GM21576 (cell line): Measurements from ENCODE around the gene COX20.
"Not testable (repeated sequence)": the region's sequence is repeated elsewhere in the genome, so short reads cannot be mapped to it uniquely, and the experiment has no call there.

Experiments
- ATAC-seq: cut with Tn5 transposase; IDR thresholded peaks from one replicate; pipeline ENCODE4 v1.9.1; 2021; ENCODE audit warnings: mild to moderate bottlenecking, moderate library complexity; ENCODE audit not compliant: unreplicated experiment

COX20 gene, protein sequence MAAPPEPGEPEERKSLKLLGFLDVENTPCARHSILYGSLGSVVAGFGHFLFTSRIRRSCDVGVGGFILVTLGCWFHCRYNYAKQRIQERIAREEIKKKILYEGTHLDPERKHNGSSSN

DNA sequence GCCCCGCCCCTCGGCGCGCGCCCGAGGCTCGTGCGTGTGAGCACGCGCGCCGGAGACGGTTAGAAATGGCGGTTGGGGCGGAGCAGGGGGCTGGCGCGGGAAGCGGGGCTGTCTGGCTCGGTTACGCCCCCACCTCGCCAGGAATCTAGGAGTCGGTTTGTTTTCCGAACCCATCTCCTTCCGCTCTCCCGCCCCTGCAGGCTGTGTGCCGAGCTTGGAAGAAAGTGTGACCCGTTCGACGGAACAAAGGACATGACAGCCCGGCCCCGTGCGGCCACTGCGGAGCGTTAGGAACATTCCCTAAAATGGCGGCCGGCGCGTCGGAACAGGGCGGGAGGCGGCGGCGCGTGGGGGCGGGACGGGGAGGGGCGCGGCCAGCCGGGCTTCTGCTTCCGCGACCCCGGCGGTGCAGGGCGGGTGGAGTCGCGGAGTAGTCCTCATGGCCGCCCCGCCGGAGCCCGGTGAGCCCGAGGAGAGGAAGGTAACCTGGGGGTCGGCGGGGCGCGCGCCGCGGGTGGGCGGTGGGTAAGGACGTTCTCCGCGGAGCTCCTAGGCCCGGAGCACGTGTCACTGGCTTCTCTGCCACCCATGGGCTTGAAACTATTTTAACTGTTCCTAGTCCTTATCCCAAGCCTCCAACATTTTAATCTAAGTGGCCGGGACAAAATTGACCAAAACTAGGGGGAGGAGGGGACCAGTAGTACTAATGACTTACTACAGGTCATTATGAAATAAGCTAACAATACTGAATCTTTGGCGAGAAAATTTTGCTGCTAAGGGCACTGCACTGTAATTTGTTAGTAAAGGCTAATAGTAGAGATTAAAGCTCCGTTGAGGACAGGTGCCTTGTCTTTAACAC, at the start of gene COX20:
COX20 (plus strand) TSS at position 383 of the 859 bp plus-strand sequence; CDS start at position 440, 57 bp downstream.
- peak; percentile 54 for ATAC-seq

DNA sequence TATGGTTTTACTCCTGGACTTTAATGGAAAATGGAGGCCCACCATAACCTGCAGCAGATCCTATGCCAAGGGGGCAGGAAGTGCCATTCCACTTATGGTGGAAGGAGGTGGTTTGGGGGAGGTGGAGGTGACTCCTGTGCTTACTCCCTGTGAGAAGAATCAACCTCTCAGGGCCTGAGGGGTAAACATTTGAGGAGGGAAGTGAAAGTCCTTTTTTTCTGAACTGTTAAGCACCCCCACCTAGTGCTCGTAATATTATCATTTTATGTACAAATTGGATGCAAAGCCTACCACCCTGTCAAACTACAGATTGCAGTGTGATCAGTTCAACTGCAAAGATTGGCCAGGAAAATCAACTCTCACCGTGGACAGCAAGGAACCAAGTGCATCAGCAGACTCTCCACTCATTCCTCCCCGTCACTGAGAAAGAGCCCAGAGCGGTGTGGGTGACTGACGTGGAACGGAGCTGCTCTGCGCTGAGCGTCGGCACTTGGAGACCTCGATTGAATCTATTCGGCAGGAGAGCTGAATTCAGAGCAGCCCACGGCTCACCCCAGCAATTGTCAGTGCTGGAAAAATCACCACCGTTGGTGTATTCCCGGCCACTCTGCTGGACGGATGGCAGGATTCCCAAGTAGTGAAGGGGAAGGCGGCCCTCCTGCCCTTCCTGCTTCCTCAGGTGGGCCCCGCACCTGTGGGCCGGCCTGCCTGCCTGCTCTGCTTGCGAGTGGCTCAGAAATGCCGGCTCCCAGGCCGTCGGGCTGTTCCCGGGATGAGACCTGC, 46.8 kb upstream of the COX20 start:
- ATAC-seq, result no peak

DNA sequence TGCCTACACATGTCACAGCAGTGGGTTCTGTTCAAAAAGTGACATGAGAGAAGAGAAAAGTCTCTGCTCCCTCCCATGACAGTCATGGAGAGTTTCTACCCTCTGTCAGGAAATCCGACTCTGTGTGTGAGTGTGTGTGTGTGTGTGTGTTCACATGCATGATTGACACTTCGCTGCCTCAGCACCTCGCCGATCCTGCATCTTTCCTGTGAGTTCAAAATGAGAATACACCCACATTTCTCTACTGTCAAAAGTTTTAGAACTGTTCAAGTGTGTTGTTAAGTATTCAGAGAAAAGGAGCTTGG, 46.2 kb upstream of the COX20 start:
- ATAC-seq, result no peak

DNA sequence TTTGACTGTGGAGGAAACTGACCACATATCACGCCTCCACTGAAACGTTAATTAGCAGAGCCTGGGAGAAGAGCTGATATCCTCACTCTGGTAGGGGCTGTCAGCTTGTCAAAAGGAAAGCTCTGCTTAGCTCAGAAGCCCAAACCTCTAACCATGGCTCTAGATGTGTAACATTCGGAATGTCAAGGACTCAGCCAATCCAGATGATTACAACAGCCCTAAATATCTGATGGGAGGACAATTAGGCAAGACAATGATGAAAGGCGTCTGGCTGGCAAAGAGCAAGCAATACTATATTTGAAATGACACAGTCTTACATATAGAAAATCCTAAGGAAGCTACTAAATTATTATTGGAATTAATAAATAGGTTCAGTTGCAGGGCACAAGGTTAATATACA, 45.7 kb upstream of the COX20 start:
- ATAC-seq, result no peak

DNA sequence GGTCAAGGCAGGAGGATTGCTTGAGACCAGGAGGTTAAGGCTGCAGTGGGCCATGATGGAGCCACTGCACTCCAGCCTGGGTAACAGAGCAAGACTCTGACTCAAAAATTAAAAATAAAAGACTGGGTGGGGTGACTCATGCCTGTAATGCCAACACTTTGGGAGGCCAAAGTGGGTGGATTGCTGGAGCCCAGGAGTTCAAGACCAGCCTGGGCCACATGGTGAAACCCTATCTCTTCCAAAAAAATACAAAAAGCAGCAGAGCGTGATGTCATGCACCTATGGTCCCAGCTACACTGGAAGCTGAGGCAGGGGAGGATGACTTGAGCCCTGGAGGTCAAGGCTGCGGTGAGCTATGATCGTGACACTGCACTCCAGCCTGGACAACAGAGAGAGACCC, 44.4 kb upstream of the COX20 start:
- no peak for ATAC-seq

DNA sequence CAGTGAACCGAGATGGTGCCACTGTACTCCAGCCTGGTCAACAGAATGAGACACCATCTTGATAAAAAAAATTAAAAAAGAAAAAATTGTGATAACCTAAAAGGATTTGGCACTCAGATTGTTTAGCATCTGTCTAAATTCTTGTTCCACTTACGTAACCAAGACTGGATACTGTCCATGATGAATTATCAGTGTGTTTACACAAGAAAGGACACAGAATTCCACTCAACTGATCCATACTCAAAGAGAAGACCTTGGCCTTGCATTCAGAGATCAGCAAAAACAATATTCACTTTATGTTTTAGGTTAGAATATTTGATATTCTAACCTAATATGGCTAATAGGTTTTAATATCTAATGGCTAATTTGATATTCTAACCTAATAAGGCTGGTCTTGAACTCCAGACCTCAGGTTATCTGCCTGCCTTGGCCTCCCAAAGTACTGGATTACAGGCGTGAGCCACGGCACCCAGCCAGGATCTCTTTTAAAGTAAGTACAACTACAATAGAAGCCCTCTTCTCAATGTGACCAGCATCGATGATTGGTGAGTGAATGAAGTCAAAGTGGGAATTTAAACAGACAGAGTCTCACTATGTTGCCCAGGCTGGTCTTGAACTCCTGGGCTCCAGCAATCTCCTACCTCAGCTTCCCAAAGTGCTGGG, 43.1 kb upstream of the COX20 start:
- no peak for ATAC-seq

DNA sequence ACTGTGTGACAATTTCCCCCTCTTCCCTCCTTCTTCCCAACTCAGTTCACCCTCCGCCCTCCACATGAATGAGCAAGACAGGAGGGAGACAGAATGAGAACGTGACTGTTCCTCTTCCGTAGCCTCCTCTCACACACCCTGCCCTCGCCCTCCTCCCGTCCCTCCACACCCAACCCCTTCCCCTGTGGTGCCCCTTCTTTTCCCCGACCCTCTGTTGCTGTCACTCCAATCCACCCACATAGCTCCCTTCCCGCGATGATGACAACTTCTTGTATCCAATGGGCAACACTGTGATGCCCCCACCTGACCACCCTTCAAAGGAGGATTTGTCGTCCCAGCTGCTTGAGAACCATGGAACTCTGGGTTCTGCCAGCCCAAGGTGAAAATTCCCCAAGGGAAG, 41.4 kb upstream of the COX20 start:
- no peak for ATAC-seq

DNA sequence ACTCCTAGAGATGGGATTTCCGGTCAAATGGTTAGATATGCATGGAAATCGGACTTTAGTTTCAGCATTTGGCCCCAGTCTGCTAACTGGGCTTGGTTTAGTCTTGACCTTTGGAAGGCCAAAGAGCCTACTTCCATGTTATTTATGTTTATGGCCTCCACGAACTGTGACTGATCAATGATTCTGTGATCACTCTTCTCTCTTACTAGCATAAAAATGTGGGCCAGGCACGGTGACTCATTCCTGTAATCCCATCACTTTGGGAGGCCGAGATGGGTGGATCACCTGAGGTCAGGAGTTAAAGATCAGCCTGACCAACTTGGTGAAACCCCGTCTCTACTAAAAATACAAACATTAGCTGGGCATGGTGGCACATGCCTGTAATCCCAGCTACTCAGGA, 40.9 kb upstream of the COX20 start:
- not testable (repeated sequence) for ATAC-seq

DNA sequence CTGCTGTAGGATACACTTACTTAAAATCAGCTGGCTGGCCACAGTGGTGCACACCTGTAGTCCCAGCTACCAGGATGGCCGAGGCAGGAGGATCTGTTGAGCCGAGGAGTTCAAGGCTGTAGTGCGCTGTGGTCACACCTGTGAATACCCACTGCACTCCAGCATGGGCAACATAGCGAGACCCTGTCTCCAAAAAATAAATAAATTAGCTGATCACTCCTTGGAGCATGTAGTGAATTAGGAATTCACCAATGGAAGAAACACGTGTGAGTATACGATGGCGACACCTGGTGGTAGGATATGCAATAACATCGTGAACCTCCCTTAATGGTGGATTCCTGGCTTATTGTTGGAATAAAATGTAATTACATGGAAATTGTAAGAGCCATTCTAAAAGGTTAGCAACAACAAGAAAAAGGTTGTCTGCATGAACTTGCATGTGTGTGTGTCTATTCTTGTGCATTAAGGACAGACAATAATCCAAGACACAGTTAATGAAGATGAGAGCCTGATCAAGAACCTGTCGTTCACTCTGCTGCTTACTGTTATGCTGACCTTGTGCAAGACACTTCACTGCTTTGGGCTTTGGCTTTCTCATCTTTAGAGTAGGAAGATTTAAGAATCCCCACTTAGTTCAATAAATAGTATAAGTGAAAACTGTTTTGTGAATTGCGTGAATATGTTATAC, 38.6 kb upstream of the COX20 start:
- ATAC-seq, result no peak

DNA sequence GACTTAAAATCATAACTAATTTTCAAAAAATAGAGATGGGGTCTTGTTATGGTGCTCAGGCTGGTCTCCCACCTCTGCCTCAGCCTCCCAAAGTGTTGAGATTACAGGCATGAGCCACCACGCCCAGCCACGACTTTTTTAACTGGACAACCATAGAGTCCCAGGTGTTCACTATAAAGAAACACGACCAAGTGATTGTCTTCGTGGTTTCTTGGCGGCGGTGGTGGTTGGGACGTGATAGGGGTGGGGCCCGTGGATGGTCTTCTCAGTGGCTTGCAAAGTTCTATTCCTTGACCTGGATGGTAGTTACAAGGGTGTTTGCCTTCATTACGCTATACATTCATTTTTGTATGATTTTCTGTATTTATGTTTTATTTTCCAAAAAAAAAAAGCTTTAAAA, 34.6 kb upstream of the COX20 start:
- no peak for ATAC-seq

DNA sequence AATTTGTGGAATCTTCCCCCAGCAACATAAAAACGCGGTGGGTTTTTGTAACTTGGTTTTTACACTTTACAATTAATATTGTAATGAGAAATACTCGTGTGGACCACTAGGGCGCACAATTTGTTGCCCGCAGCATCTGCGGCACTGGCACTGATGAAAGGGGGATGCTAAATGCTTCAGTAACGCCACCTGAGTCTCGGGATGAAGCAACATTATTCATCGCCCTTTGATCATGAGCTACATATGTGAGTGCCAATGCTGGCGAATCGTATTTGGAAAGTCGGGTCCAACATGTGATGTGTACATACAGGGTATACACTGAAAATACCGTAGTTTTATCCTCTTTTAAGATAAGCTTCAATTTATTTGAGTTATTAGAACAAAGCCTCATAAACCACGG, 34.2 kb upstream of the COX20 start:
- ATAC-seq, result peak; percentile 79

DNA sequence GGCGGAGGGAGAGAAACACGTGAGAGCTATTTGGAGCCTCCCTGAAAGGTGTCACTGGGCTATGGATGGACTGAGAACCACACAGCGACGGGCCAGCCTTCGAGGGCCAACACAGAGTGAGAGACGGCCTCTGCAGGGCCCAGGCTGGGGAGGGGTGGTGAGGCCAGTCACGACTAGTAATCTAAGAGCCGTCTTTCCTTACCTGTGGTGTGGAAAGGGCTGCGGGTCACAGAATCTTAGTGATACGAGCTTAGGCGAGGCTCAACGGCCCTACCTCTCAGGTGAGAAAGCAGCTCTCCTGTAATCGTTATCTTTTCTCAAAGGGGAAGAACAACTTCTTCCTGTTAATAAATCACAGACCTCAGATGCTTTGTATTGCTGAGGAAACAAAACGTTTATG, 33.4 kb upstream of the COX20 start:
- ATAC-seq, result no peak

DNA sequence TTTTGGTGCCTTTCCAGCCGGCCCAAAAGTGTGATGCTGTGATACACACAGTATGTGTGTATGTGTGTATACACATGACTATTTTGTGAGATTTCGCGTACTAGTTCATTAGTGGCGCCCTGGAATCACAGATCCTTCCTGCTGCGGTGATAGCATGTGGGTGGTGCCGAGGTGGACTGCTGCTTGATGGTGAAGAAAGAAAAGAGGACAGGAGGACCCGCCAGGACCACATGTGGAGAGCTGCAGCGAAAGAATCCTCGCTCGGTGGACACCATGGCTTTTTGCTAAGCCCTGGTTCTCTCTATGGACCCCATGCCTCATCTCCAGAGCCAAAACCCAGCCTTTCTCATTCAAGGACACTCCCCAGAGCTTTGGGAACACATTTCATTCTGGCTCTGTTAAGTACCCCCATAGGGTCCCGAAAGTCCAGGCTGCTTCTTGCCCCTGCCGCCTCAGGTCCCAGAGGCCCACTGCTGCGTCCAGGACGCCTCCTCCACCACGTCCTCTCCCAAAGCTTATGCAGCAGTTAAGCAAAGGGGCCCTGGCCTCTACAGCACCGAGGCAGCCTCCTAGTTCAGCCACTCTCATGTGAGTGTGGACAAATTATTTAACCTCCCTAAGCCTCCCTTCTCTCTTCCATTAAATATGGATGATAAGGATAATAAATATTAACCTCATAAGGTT, 32.8 kb upstream of the COX20 start:
- ATAC-seq, result no peak

DNA sequence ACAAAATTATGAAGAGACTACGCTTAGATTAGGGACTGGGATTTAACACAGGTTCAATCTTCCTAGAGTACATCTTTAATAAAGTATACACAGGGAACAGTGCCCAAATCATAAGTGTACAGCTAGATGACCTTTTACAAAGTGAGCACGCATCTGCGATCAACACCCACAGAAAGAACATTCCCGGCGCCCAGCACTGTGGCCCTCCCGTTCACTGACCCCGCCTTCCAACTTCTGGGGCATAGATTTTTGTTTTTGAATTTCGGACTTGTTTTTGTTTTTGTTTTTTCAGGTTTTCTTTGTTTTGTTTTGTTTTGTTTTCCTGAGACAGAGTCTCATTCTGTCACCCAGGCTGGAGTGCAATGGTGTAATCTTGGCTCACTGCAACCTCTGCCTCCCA, 30.6 kb upstream of the COX20 start:
- ATAC-seq, result no peak

DNA sequence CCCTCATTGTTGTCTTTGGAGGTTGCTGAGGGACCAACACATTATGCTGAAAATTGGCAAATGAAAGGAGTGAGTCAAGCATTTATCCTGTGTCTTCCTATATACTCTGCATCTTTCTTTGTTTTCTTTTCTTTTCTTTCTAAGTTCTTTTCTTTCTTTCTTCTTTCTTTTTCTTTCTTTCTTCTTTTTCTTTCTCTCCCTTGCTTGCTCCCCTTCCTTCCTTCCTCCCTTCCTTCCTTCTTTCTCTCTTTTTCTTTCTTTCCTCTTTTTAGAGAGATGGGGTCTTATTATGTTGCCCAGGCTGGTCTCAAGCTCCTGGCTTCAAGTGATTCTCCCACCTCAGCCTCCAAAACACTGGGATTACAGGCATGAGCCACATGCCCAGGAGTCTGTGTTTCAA, 28.3 kb upstream of the COX20 start:
- ATAC-seq, result no peak

DNA sequence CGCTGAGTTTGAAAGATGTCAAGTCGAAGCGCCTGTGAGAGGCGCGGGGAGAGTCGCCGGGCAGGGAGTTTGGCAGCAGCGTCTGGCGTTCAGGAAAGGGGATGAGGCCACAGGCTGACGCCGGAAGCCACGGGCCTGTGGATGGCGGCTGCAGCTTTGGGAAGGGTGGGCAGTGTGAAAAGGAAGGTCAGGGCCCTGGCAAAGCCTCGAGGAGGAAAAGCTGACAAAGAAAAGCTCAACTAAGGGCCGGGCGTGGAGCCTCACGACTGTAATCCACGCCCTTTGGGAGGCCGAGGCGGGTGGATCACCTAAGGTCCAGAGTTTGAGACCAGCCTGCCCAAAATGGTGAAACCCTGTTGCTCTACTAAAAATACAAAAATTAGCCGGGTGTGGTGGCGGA, 25.2 kb upstream of the COX20 start:
- no peak for ATAC-seq

DNA sequence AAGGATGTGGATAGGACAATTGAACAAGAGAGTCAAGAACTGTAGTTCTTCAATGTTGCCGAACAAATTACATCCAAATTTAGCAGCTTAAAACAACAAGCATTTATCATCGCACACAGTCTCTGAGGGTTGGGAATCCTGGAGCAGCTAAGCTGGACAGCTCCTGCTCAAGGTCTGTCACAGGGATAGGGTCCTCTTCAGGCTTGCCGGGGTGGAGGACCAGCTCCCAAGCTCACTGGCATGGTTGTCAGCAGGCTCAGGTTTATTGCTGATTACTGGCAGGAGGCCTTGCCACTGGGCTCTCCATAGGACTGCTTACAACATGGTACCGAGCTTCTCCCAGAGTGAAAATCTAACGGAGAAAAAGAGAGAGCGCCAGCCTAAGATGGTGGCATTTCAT, 22.1 kb upstream of the COX20 start:
- no peak for ATAC-seq

DNA sequence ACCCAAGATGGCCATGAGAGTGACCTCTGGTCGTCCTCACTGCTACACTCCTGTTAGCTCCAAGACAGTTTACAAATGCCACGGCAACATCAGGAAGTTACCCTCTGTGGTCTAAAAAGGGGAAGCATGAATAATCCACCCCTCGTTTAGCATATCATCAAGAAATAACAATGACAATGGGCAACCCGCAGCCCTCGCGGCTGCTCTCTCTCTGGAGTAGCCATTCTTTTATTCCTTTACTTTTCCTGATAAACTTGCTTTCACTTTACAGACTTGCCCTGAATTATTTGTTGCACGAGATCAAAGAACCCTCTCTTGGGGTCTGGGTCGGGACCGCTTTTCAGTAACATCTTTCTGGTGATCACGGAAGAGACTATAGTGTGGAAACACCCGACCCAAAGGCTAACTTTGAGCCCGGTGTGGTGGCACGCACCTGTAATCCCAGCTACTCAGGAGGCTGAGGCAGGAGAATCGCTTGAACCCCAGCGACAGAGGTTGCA, 19.8 kb upstream of the COX20 start:
- no peak for ATAC-seq

DNA sequence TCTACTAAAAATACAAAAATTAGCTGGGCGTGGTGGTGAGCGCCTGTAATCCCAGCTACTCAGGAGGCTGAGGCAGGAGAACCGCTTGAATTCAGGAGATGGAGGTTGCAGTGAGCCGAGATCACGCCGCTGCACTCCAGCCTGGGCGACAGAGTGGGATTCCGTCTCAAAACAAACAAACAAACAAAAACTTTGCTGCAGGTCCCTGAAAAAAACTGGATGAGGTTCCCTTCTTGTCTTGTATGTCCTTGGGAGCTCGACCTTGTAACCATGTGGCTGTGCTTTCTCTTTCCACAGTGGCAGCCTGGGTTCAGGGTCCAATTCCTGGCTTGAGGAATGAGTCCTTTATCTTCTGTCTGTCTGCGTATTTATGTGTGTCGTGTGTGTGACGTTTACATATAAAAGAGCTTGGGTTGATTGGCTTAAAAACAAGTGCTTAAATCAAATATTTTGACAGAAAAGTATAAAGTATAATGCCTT, 18.0 kb upstream of the COX20 start:
- no peak for ATAC-seq

DNA sequence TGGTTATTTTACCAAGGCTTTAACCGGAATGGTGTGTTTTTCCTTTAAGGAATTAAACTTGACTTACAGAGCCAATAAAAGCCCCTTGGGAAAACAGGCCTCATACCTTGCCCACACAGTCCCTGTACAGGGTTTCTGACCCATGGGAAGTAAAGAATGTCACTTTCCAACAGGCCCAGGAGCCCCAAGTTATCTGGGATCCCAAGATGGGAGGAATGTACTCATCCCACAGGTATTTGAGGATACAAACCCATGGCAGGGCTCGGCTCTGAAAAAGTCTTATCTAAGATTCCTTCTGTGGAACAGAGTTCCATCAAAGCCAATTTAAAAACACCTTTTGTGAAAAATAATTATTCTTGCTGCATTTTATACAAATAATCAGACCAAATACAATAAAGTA, 15.3 kb upstream of the COX20 start:
- ATAC-seq, result no peak
